GM12878 (cell line): Measurements from ENCODE around the gene MKNK1. TPM values are rescaled to one million over a fixed set of nuclear protein-coding genes. Genes with fewer than 3 reads are reported as not detected.

Experiments used
- E2F4 ChIP-seq: IDR thresholded peaks from 2 replicates; pipeline ENCODE4 v1.6.1; 2012; ENCODE audit warnings: low read depth, low read length, improper control_type of control experiment
- EGR1 ChIP-seq, 2 experiments: IDR thresholded peaks; 1 replicate in 1 of 2; 2 replicates in 1 of 2; pipeline ENCODE4 v1.6.1; 2011 to 2012; ENCODE audit warnings: low read depth in 2 of 2, low read length in 2 of 2, borderline replicate concordance in 1 of 2, mild to moderate bottlenecking in 1 of 2, moderate library complexity in 1 of 2
- HCFC1 ChIP-seq: fragments of 150-350 bp; IDR thresholded peaks from 2 replicates; pipeline ENCODE4 v1.6.1; 2014; ENCODE audit warnings: low read length
- JUNB ChIP-seq: IDR thresholded peaks from 2 replicates; pipeline ENCODE4 v1.6.1; 2016; ENCODE audit warnings: antibody characterized with exemption, mild to moderate bottlenecking
- LARP7 ChIP-seq: fragments of 450-650 bp; IDR thresholded peaks from 2 replicates; pipeline ENCODE4 v1.6.1; 2017; ENCODE audit warnings: mild to moderate bottlenecking
- NR2C2 ChIP-seq: IDR thresholded peaks from 2 replicates; pipeline ENCODE4 v1.6.1; 2011; ENCODE audit warnings: borderline replicate concordance, low read depth; ENCODE audit not compliant: control insufficient read depth, insufficient read length
- PAX5 ChIP-seq: IDR thresholded peaks from 2 replicates; pipeline ENCODE4 v1.6.1; 2011; ENCODE audit warnings: low read depth, low read length, borderline replicate concordance
- ZBTB11 ChIP-seq: fragments of 450-650 bp; formaldehyde crosslinking; IDR thresholded peaks from 2 replicates; pipeline ENCODE4 v1.5.0; 2022; ENCODE audit warnings: mild to moderate bottlenecking, missing genetic modification characterization
- polyA plus RNA-seq, 11 experiments: library from polyadenylated mRNA; depleted of rRNA in 4 of 11; unstranded in 6 of 11; stranded (reverse) in 5 of 11; fragments of >200 nt; fragmentation: Nextera tagmentation in 4 of 11; fragmentation: Illumina TruSeq in 1 of 11; extraction: Ambion mirVana in 4 of 11; extraction: Trizol in 1 of 11; gene quantifications; 1 replicate in 1 of 11; 2 replicates in 10 of 11; pipeline versions ENCODE4 v1.2.1 to v1.2.3, GENCODE V29; 2011 to 2016; ENCODE audit warnings: inconsistent platforms in 2 of 11, missing spikeins in 2 of 11, low read depth in 1 of 11
- total RNA-seq, 4 experiments: library from RNA; depleted of rRNA in 3 of 4; stranded (reverse); fragments of >200 nt in 3 of 4; fragmentation: Illumina TruSeq in 1 of 4; extraction: Trizol in 1 of 4; gene quantifications; 2 replicates each; pipeline versions ENCODE4 v1.2.1 to v1.2.3, GENCODE V29; 2013 to 2021
- TF ChIP-seq, protein P1 (sequence below): IDR thresholded peaks from 2 replicates; pipeline ENCODE4 v1.6.1; 2011; ENCODE audit warnings: borderline replicate concordance, low read depth, mild to moderate bottlenecking, moderate library complexity, mixed read lengths, low read length; ENCODE audit not compliant: insufficient read depth; ENCODE audit errors: extremely low read length
- TF ChIP-seq, protein P2 (sequence below): IDR thresholded peaks from 2 replicates; pipeline ENCODE4 v1.6.1; 2012; ENCODE audit warnings: low read depth, low read length, improper control_type of control experiment

Gene MKNK1
- total and polyA plus RNA-seq, 10 of the 15 experiments (the other 5 are each of a cell fraction or from before 2014, with no cell fraction given): 13.7 to 29.9 (median 26.5) TPM

- TF ChIP-seq E2F4 (no peak), PAX5 (no peak), HCFC1 (no peak), ZBTB11 (CRISPR knock-in tag) (no peak), EGR1 (IDR thresholded peaks at IDR 0.05; ENCODE audit: borderline replicate concordance in 1 of 2, low read depth in 2 of 2, low read length in 2 of 2) (no peak), LARP7 (no peak), NR2C2 (no peak), JUNB (no peak)
- TF ChIP-seq, protein P1, sequence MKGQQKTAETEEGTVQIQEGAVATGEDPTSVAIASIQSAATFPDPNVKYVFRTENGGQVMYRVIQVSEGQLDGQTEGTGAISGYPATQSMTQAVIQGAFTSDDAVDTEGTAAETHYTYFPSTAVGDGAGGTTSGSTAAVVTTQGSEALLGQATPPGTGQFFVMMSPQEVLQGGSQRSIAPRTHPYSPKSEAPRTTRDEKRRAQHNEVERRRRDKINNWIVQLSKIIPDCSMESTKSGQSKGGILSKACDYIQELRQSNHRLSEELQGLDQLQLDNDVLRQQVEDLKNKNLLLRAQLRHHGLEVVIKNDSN: no peak
- TF ChIP-seq, protein P2, sequence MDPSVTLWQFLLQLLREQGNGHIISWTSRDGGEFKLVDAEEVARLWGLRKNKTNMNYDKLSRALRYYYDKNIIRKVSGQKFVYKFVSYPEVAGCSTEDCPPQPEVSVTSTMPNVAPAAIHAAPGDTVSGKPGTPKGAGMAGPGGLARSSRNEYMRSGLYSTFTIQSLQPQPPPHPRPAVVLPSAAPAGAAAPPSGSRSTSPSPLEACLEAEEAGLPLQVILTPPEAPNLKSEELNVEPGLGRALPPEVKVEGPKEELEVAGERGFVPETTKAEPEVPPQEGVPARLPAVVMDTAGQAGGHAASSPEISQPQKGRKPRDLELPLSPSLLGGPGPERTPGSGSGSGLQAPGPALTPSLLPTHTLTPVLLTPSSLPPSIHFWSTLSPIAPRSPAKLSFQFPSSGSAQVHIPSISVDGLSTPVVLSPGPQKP: no peak
- TF ChIP-seq, all 136 proteins: peak for 0
Observed at GRCh38 chr1:46603481-46603857, 599 bp downstream of the MKNK1 start (continued).
